GM12878 (cell line): ENCODE results near the gene SBDS. TPM values are rescaled to one million over a fixed set of nuclear protein-coding genes. Genes with fewer than 3 reads are reported as not detected.
"Not testable (repeated sequence)": the region's sequence is repeated elsewhere in the genome, so short reads cannot be mapped to it uniquely, and the experiment has no call there.

Experiments
- ATAC-seq: fragments of 200-7000 bp; cut with Tn5 transposase; 3 replicates; pipeline ENCODE4 v1.9.1; 2020; ENCODE audit warnings: mild to moderate bottlenecking, moderate library complexity
- BruUV-seq: library from RNA; stranded (reverse); fragments of 400-500 nt; replicated peaks from 2 replicates; lab custom pipeline; 2021; lab: Mats Ljungman, UMichigan
- CTCF ChIA-PET: fragments of 300-600 bp; sonication (Branson Sonifier 250); formaldehyde crosslinking; extraction: SDS; loops from one replicate; lab custom pipeline; 2021; ENCODE audit warnings: inconsistent platforms; lab: Yijun Ruan, JAX
- POLR2A ChIA-PET: fragments of 350-600 bp; formaldehyde crosslinking; extraction: SDS; loops from one replicate; lab custom pipeline; 2021; ENCODE audit warnings: inconsistent platforms; lab: Charles Lee
- RAD21 ChIA-PET: fragments of 300-600 bp; sonication (Branson Sonifier 250); formaldehyde crosslinking; loops from one replicate; lab custom pipeline; 2023; ENCODE audit warnings: antibody characterized with exemption; ENCODE audit not compliant: unreplicated experiment; lab: Charles Lee
- SMC1A ChIA-PET: fragments of 300-600 bp; sonication (Branson Sonifier 250); formaldehyde crosslinking; loops from one replicate; lab custom pipeline; 2023; ENCODE audit not compliant: unreplicated experiment, uncharacterized antibody; lab: Charles Lee
- DNase-seq: peaks from one replicate; pipeline ENCODE4 v3.0.0-alpha.2; 2011; ENCODE audit warnings: low read depth, low spot score
- FAIRE-seq: peaks from 3 replicates; lab custom pipeline; 2011; peaks lifted over from hg19 to GRCh38; lab: Jason Lieb, UNC
- H2AFZ ChIP-seq: 2 replicates; pipeline ENCODE4 v1.6.0; 2011; ENCODE audit warnings: low read depth, low read length, control low read depth; ENCODE audit not compliant: control insufficient read depth
- H3K27ac ChIP-seq: 2 replicates; pipeline ENCODE4 v1.5.1; 2011; ENCODE audit warnings: control low read depth; ENCODE audit not compliant: control insufficient read depth, insufficient read depth
- H3K27me3 ChIP-seq, 2 experiments: replicated peaks in 1 of 2; 2 replicates each; pipeline versions ENCODE4 v1.6.0 to v1.6.1; 2011; ENCODE audit warnings: low read length in 1 of 2; ENCODE audit not compliant: control insufficient read depth in 2 of 2, insufficient read depth in 2 of 2
- H3K36me3 ChIP-seq, 2 experiments: 2 replicates each; pipeline ENCODE4 v1.5.1; 2011; ENCODE audit warnings: low read length in 1 of 2; ENCODE audit not compliant: control insufficient read depth in 2 of 2, insufficient read depth in 2 of 2
- H3K4me1 ChIP-seq: 2 replicates; pipeline ENCODE4 v1.6.1; 2011; ENCODE audit warnings: mild to moderate bottlenecking, low read length, moderate library complexity, mixed read lengths; ENCODE audit not compliant: control insufficient read depth, insufficient read depth
- H3K4me2 ChIP-seq: 2 replicates; pipeline ENCODE4 v1.6.0; 2011; ENCODE audit warnings: control low read depth; ENCODE audit not compliant: control insufficient read depth, insufficient read depth
- H3K4me3 ChIP-seq: fragments of 200-600 bp; sonication (generic); 2 replicates; pipeline ENCODE4 v1.5.1; 2016
- H3K79me2 ChIP-seq: 2 replicates; pipeline ENCODE4 v1.6.0; 2011; ENCODE audit warnings: low read length; ENCODE audit not compliant: control insufficient read depth, insufficient read depth
- H3K9ac ChIP-seq: 2 replicates; pipeline ENCODE4 v1.8.0; 2011; ENCODE audit warnings: low read length, control low read depth, mixed read lengths; ENCODE audit not compliant: control insufficient read depth, insufficient read depth
- H3K9me3 ChIP-seq: replicated peaks from 3 replicates; pipeline ENCODE4 v1.5.1; 2011; ENCODE audit warnings: mild to moderate bottlenecking, low read length; ENCODE audit not compliant: control insufficient read depth, insufficient read depth
- H4K20me1 ChIP-seq: 2 replicates; pipeline ENCODE4 v1.6.0; 2011; ENCODE audit not compliant: control insufficient read depth, insufficient read depth
- CREB1 ChIP-seq: IDR thresholded peaks from 2 replicates; pipeline ENCODE4 v1.6.1; 2012; ENCODE audit warnings: low read depth, mild to moderate bottlenecking, inconsistent platforms
- WGBS: methylation state at CpG from one replicate; pipeline ENCODE4 v1.1.6; 2016; ENCODE audit warnings: low lambda C conversion rate; ENCODE audit not compliant: insufficient replicate concordance, insufficient coverage; ENCODE audit errors: missing lambda C conversion rate; 5-methylcytosine and 5-hydroxymethylcytosine counted together
- in situ Hi-C: fragments of 300-500 bp; cut with MboI; formaldehyde crosslinking; loops from 9 replicates; pipeline ENCODE4 v1.14.3; 2018; ENCODE audit warnings: mixed read lengths
- intact Hi-C: fragments of 100-400 bp; cut with micrococcal nuclease; formaldehyde crosslinking; loops from one replicate; pipeline ENCODE4 v1.14.2; 2022; ENCODE audit not compliant: unreplicated experiment
- polyA plus RNA-seq, 11 experiments: library from polyadenylated mRNA; depleted of rRNA in 4 of 11; unstranded in 6 of 11; stranded (reverse) in 5 of 11; fragments of >200 nt; fragmentation: Nextera tagmentation in 4 of 11; fragmentation: Illumina TruSeq in 1 of 11; extraction: Ambion mirVana in 4 of 11; extraction: Trizol in 1 of 11; gene quantifications; 1 replicate in 1 of 11; 2 replicates in 10 of 11; pipeline versions ENCODE4 v1.2.1 to v1.2.3, GENCODE V29; 2011 to 2016; ENCODE audit warnings: inconsistent platforms in 2 of 11, missing spikeins in 2 of 11, low read depth in 1 of 11
- total RNA-seq, 4 experiments: library from RNA; depleted of rRNA in 3 of 4; stranded (reverse); fragments of >200 nt in 3 of 4; fragmentation: Illumina TruSeq in 1 of 4; extraction: Trizol in 1 of 4; gene quantifications; 2 replicates each; pipeline versions ENCODE4 v1.2.1 to v1.2.3, GENCODE V29; 2013 to 2021
- TF ChIP-seq, protein P1 (sequence below): fragments of 450-650 bp; IDR thresholded peaks from 2 replicates; pipeline ENCODE4 v1.6.1; 2017; ENCODE audit warnings: antibody characterized with exemption, mild to moderate bottlenecking, moderate library complexity

Gene SBDS
- total and polyA plus RNA-seq, 10 of the 15 experiments (the other 5 are each of a cell fraction or from before 2014, with no cell fraction given): 22.4 to 63.0 (median 32.8) TPM

DNA sequence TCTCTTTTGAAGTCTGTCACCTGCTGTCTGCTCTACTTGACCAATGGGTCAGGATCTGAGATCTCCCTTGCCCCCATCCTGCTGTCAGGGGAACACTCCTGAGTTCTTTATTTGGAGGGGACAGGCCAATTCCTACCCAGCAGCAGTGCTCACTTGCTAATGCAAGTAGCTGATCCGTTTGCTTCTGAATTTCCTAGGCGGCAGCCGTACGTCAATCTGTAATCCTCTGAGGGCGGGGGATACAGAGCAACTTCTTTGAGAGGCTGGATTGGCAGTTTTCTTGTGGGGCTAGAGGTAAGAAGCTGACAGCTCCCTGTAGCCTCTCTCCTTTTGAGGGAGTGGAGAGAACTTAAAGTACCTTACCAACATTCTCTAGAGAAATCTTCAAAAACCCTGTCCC is 37.9 kb upstream of the SBDS start:
- H3K9ac ChIP-seq: no peak overlapping the region
- ATAC-seq: no peak
- H3K36me3 ChIP-seq: peaks cover 3 to 5% of the 10 kb centered on the region in 2 experiments; a peak in 3 of 4 replicates
- no peak for DNase-seq
- no peak overlapping the region for H3K27ac ChIP-seq
- H3K79me2 ChIP-seq: no peaks in the 10 kb centered on the region
- in situ Hi-C loops: loop anchor here (25.0 kb wide), 1 partner anchor 279 kb away; no protein-coding TSS in a partner anchor
- H3K9me3 ChIP-seq: peaks cover 2% of the 10 kb centered on the region; the same call in 1 of the 3 replicates
- BruUV-seq: no TSS peak
- no peak overlapping the region for H2AFZ ChIP-seq
- no peak overlapping the region for H3K4me3 ChIP-seq
- RAD21 ChIA-PET: no interaction called here
- CTCF ChIA-PET: no interaction called here
- TF ChIP-seq, protein P1, sequence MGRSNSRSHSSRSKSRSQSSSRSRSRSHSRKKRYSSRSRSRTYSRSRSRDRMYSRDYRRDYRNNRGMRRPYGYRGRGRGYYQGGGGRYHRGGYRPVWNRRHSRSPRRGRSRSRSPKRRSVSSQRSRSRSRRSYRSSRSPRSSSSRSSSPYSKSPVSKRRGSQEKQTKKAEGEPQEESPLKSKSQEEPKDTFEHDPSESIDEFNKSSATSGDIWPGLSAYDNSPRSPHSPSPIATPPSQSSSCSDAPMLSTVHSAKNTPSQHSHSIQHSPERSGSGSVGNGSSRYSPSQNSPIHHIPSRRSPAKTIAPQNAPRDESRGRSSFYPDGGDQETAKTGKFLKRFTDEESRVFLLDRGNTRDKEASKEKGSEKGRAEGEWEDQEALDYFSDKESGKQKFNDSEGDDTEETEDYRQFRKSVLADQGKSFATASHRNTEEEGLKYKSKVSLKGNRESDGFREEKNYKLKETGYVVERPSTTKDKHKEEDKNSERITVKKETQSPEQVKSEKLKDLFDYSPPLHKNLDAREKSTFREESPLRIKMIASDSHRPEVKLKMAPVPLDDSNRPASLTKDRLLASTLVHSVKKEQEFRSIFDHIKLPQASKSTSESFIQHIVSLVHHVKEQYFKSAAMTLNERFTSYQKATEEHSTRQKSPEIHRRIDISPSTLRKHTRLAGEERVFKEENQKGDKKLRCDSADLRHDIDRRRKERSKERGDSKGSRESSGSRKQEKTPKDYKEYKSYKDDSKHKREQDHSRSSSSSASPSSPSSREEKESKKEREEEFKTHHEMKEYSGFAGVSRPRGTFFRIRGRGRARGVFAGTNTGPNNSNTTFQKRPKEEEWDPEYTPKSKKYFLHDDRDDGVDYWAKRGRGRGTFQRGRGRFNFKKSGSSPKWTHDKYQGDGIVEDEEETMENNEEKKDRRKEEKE: no peak
- no peaks in the 10 kb centered on the region for H3K27me3 ChIP-seq
- no peak overlapping the region for H3K4me2 ChIP-seq
- no peaks in the 10 kb centered on the region for H4K20me1 ChIP-seq
- FAIRE-seq: no peak
- POLR2A ChIA-PET: no interaction called here
- SMC1A ChIA-PET: no interaction called here
- H3K4me1 ChIP-seq: no peaks in the 10 kb centered on the region
- intact Hi-C loops: no loop called here
- WGBS: 91% methylated on average over 5 of the region's 5 CpGs

DNA sequence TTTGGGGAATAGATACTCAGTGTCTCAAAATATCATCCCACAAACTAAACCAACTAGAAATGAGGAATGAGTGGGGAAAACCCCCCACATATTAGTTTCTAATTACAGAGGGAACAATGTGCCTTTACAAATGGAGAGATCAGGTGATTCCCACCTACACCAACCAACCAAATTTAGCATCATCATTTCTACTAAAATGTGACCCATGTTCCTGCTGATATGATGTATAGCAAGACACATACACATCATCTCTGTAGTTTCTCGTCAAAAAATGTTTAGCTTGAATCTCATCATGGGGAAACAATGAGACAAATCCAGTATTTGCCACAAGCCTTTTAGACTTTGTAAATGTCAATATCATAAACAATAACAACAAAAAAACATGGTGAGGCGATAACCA is 36.3 kb upstream of the SBDS start:
- BruUV-seq, RAD21 ChIA-PET: not testable (repeated sequence)
- 38% methylated on average over 1 of the region's 2 CpGs for WGBS

DNA sequence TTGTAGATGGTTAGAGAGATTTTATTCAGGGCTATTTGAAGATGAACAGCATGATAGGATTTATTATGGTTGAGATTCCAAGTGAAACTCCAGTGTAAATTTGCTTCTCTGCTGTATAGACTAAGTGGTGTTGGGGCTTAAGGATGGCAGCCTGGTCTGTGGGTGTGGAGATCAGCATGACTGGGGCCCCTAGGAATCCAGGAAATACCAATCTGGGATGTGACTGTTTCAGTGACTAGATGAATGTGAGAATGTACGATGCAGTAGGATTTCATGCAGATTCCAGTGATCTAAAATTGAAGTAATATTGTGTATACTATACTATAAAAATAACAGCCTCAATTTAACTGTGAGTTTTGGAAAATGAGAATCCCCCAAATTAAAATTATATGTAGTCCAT is 30.1 kb upstream of the SBDS start:
- H3K9ac ChIP-seq, H4K20me1 ChIP-seq, H3K4me1 ChIP-seq, H3K79me2 ChIP-seq, H3K27me3 ChIP-seq, RAD21 ChIA-PET, H2AFZ ChIP-seq, DNase-seq, H3K4me2 ChIP-seq, H3K9me3 ChIP-seq, ATAC-seq, H3K36me3 ChIP-seq, FAIRE-seq, H3K27ac ChIP-seq, H3K4me3 ChIP-seq, CTCF ChIA-PET, intact Hi-C loops: not testable (repeated sequence)
- in situ Hi-C loops: loop anchor here (25.0 kb wide), 1 partner anchor 287 kb away; no protein-coding TSS in a partner anchor
- ChIA-PET SMC1A (interaction anchor here (0.6 kb wide), 1 partner anchor 15 kb away, joined by 3 read pairs; no protein-coding TSS in a partner anchor), POLR2A (interaction anchor here (0.6 kb wide), 1 partner anchor 1645 kb away, joined by 4 read pairs; no protein-coding TSS in a partner anchor)
- TSS peak; percentile 30 for BruUV-seq
- 100% methylated on average over 1 of the region's 1 CpG for WGBS

More for the DNA sequence above, 36.3 kb upstream of the SBDS start:
- peak; percentile 64 for ATAC-seq
- H4K20me1 ChIP-seq, POLR2A ChIA-PET, intact Hi-C loops, H3K79me2 ChIP-seq, H2AFZ ChIP-seq, H3K27ac ChIP-seq, DNase-seq, SMC1A ChIA-PET, H3K4me2 ChIP-seq, FAIRE-seq, H3K4me3 ChIP-seq, H3K9ac ChIP-seq, H3K36me3 ChIP-seq, H3K27me3 ChIP-seq, H3K4me1 ChIP-seq, H3K9me3 ChIP-seq: not testable (repeated sequence)
- 0 out of 2 replicates have a peak, but pooled peaks have one; percentile 19 for TF ChIP-seq CREB1
- CTCF ChIA-PET: interaction anchor here (0.7 kb wide), 1 partner anchor 9 kb away, joined by 3 read pairs; no protein-coding TSS in a partner anchor
- in situ Hi-C loops: loop anchor here (25.0 kb wide), 1 partner anchor 281 kb away; no protein-coding TSS in a partner anchor
